IMR-90 (cell line): Measurements from ENCODE around the gene TTL. TPM values are rescaled to one million over a fixed set of nuclear protein-coding genes. Genes with fewer than 3 reads are reported as not detected.

ENCODE experiments used
- ATAC-seq: fragments of 200-7000 bp; cut with Tn5 transposase; 2 replicates; pipeline ENCODE4 v1.9.1; 2020; ENCODE audit warnings: low read depth, mild to moderate bottlenecking, moderate library complexity
- BruUV-seq: library from RNA; stranded (reverse); fragments of 400-500 nt; replicated peaks from 2 replicates; lab custom pipeline; 2021; lab: Mats Ljungman, UMichigan
- CTCF ChIA-PET: fragments of 300-600 bp; formaldehyde crosslinking; extraction: SDS; loops from one replicate; lab custom pipeline; 2021; ENCODE audit warnings: antibody characterized with exemption; lab: Yijun Ruan, JAX
- POLR2A ChIA-PET: fragments of 300-600 bp; sonication (Branson Sonifier 250); formaldehyde crosslinking; loops from one replicate; lab custom pipeline; 2022; ENCODE audit warnings: antibody characterized with exemption; ENCODE audit not compliant: unreplicated experiment; lab: Charles Lee
- DNase-seq: peaks from one replicate; pipeline ENCODE4 v3.0.0; 2013
- H2AFZ ChIP-seq: replicated peaks from 2 replicates; pipeline ENCODE3; 2013; ENCODE audit warnings: low read length, mild to moderate bottlenecking; ENCODE audit not compliant: poor library complexity
- H2AK5ac ChIP-seq: 2 replicates; pipeline ENCODE4 v1.6.1; 2013; ENCODE audit warnings: low read depth, low read length, inconsistent platforms
- H2AK9ac ChIP-seq: replicated peaks from 2 replicates; pipeline ENCODE3; 2013; ENCODE audit warnings: mild to moderate bottlenecking, low read depth, low read length, moderate library complexity; ENCODE audit not compliant: poor library complexity
- H2BK120ac ChIP-seq: 2 replicates; pipeline ENCODE4 v1.6.1; 2013; ENCODE audit warnings: low read depth, low read length, inconsistent platforms
- H2BK15ac ChIP-seq: 3 replicates; pipeline ENCODE4 v1.6.1; 2013; ENCODE audit warnings: low read depth, low read length, inconsistent platforms
- H2BK20ac ChIP-seq: 2 replicates; pipeline ENCODE4 v1.6.1; 2013; ENCODE audit warnings: low read depth, mild to moderate bottlenecking, inconsistent platforms, low read length, moderate library complexity
- H2BK5ac ChIP-seq: 2 replicates; pipeline ENCODE4 v1.6.1; 2013; ENCODE audit warnings: mild to moderate bottlenecking, low read depth, low read length, inconsistent platforms; ENCODE audit not compliant: poor library complexity, severe bottlenecking
- H3K14ac ChIP-seq: replicated peaks from 2 replicates; pipeline ENCODE4 v1.6.1; 2013; ENCODE audit warnings: low read depth, low read length, inconsistent platforms
- H3K18ac ChIP-seq: 2 replicates; pipeline ENCODE4 v1.6.1; 2013; ENCODE audit warnings: low read depth, low read length, control low read depth
- H3K23ac ChIP-seq: 2 replicates; pipeline ENCODE4 v1.6.1; 2013; ENCODE audit warnings: low read depth, low read length, inconsistent platforms
- H3K27ac ChIP-seq: 2 replicates; pipeline ENCODE4 v1.5.1; 2013; ENCODE audit warnings: mild to moderate bottlenecking, control low read depth, low read length; ENCODE audit not compliant: insufficient read depth
- H3K27me3 ChIP-seq: 2 replicates; pipeline ENCODE4 v1.6.1; 2013; ENCODE audit warnings: low read length; ENCODE audit not compliant: control insufficient read depth, insufficient read depth
- H3K36me3 ChIP-seq: 2 replicates; pipeline ENCODE4 v1.6.1; 2013; ENCODE audit warnings: low read length, mixed read lengths; ENCODE audit not compliant: control insufficient read depth, insufficient read depth
- H3K4ac ChIP-seq: 2 replicates; pipeline ENCODE4 v1.6.1; 2013; ENCODE audit warnings: low read depth, low read length, inconsistent platforms
- H3K4me1 ChIP-seq: 2 replicates; pipeline ENCODE4 v1.6.1; 2013; ENCODE audit warnings: low read length, mixed read lengths; ENCODE audit not compliant: control insufficient read depth, insufficient read depth
- H3K4me2 ChIP-seq: 2 replicates; pipeline ENCODE4 v1.6.1; 2013; ENCODE audit warnings: low read depth, mild to moderate bottlenecking, control low read depth, low read length, moderate library complexity
- H3K4me3 ChIP-seq: 2 replicates; pipeline ENCODE4 v1.5.1; 2013; ENCODE audit warnings: low read depth, mild to moderate bottlenecking, control low read depth, low read length, moderate library complexity; ENCODE audit not compliant: insufficient read depth
- H3K56ac ChIP-seq: 2 replicates; pipeline ENCODE4 v1.6.1; 2013; ENCODE audit warnings: low read length, inconsistent platforms; ENCODE audit not compliant: insufficient read depth; ENCODE audit errors: extremely low read depth
- H3K79me1 ChIP-seq, 2 experiments: 2 replicates each; pipeline ENCODE4 v1.6.1; 2013; ENCODE audit warnings: low read length in 2 of 2, inconsistent platforms in 1 of 2, low read depth in 1 of 2
- H3K9ac ChIP-seq: 2 replicates; pipeline ENCODE4 v1.6.1; 2013; ENCODE audit warnings: low read depth, low read length, control low read depth
- H3K9me1 ChIP-seq: 2 replicates; pipeline ENCODE4 v1.6.1; 2013; ENCODE audit warnings: low read length, inconsistent platforms; ENCODE audit not compliant: insufficient read depth
- H3K9me3 ChIP-seq: 2 replicates; pipeline ENCODE4 v1.6.1; 2013; ENCODE audit warnings: low read length; ENCODE audit not compliant: control insufficient read depth, insufficient read depth
- H4K20me1 ChIP-seq: 2 replicates; pipeline ENCODE4 v1.6.1; 2013; ENCODE audit warnings: low read length, inconsistent platforms; ENCODE audit not compliant: insufficient read depth
- H4K5ac ChIP-seq: 2 replicates; pipeline ENCODE4 v1.6.1; 2013; ENCODE audit warnings: mild to moderate bottlenecking, low read depth, low read length, control low read depth
- H4K8ac ChIP-seq, 2 experiments: 2 replicates each; pipeline ENCODE4 v1.6.1; 2013; ENCODE audit warnings: low read depth in 2 of 2, low read length in 2 of 2, control low read depth in 1 of 2, inconsistent platforms in 1 of 2
- H4K91ac ChIP-seq: 2 replicates; pipeline ENCODE4 v1.6.1; 2013; ENCODE audit warnings: low read depth, low read length, inconsistent platforms; ENCODE audit not compliant: insufficient read depth
- BHLHE40 ChIP-seq: fragments of 150-350 bp; IDR thresholded peaks from 2 replicates; pipeline ENCODE4 v1.6.1; 2016; ENCODE audit warnings: mild to moderate bottlenecking, low read depth, low read length
- CHD1 ChIP-seq: IDR thresholded peaks from 2 replicates; pipeline ENCODE4 v1.6.1; 2012; ENCODE audit warnings: low read depth, low read length, improper control_type of control experiment
- FOS ChIP-seq: fragments of 150-350 bp; IDR thresholded peaks from 2 replicates; pipeline ENCODE4 v1.6.1; 2016; ENCODE audit warnings: low read depth, low read length
- NFE2L2 ChIP-seq: fragments of 150-350 bp; IDR thresholded peaks from 2 replicates; pipeline ENCODE4 v1.6.1; 2016; ENCODE audit warnings: low read depth, mild to moderate bottlenecking, low read length
- SMC3 ChIP-seq: fragments of 150-350 bp; IDR thresholded peaks from 2 replicates; pipeline ENCODE4 v1.6.1; 2016; ENCODE audit warnings: low read depth, mild to moderate bottlenecking, antibody characterized with exemption, low read length, moderate library complexity
- WGBS, 2 experiments: methylation state at CpG; one replicate each; pipeline versions ENCODE4 v1.1.5 to v1.1.7; 2013; ENCODE audit warnings: missing lambda C conversion rate in 2 of 2; ENCODE audit not compliant: insufficient read length in 1 of 2; ENCODE audit errors: extremely low coverage in 2 of 2; 5-methylcytosine and 5-hydroxymethylcytosine counted together
- dilution Hi-C: fragments of 300-500 bp; cut with HindIII; formaldehyde crosslinking; loops from one replicate; pipeline ENCODE4 v1.14.3; 2018; ENCODE audit warnings: low sequenced_read_pairs; ENCODE audit not compliant: unreplicated experiment
- in situ Hi-C: fragments of 300-500 bp; cut with MboI; formaldehyde crosslinking; loops from 3 replicates; pipeline ENCODE4 v1.14.3; 2019; ENCODE audit warnings: low sequenced_read_pairs, inconsistent platforms, mixed read lengths
- intact Hi-C: fragments of 100-400 bp; cut with micrococcal nuclease; formaldehyde crosslinking; loops from 2 replicates; pipeline ENCODE4 v1.10.0; 2022
- polyA plus RNA-seq, 3 experiments: library from polyadenylated mRNA; depleted of rRNA; stranded (reverse); fragments of >200 nt; gene quantifications; 2 replicates each; pipeline ENCODE4 v1.2.3, GENCODE V29; 2012; ENCODE audit warnings: low replicate concordance in 1 of 3
- total RNA-seq: library from RNA; depleted of rRNA; stranded (reverse); fragments of >200 nt; gene quantifications from 2 replicates; pipeline ENCODE4 v1.2.3, GENCODE V29; 2012

Gene TTL
- total and polyA plus RNA-seq, 2 of the 4 experiments (the other 2 are of a cell fraction): 18.2 to 36.2 TPM

GRCh38 chr2:112519506-112519905 is 37.5 kb downstream of the TTL start:
- no peak overlapping the region for H2AK9ac ChIP-seq
- BruUV-seq: no TSS peak
- in situ Hi-C loops: no loop called here

More at GRCh38 chr2:112519506-112519905, 37.5 kb downstream of the TTL start:
- WGBS, 2 experiments: 80% methylated on average over 3 of the region's 9 CpGs; no CpG with 5 or more reads in 1 of the 2 experiments
- Histone ChIP-seq H3K4me2 (no peak overlapping the region), H2BK20ac (no peak overlapping the region), H3K4me3 (no peak overlapping the region), H3K56ac (no peak overlapping the region), H3K23ac (no peak overlapping the region), H2BK5ac (no peak overlapping the region), H4K5ac (no peak overlapping the region), H3K9ac (no peak overlapping the region), H4K8ac (no peak overlapping the region), H3K27ac (no peak overlapping the region), H3K9me1 (0 out of 2 replicates have a peak, but pooled peaks cover 3% of the 10 kb centered on the region), H2AFZ (no peak overlapping the region), H3K36me3 (peaks cover 35% of the 10 kb centered on the region), H2BK120ac (no peak overlapping the region), H3K14ac (no peak overlapping the region), H3K18ac (no peak overlapping the region), H2AK5ac (no peak overlapping the region), H4K20me1 (no peaks in the 10 kb centered on the region), H2BK15ac (no peak overlapping the region), H4K91ac (no peak overlapping the region), H3K79me1 (peaks cover 0 to 5% of the 10 kb centered on the region in 2 experiments; a peak in 3 of 4 replicates), H3K27me3 (no peaks in the 10 kb centered on the region), H3K4me1 (no peaks in the 10 kb centered on the region), H3K9me3 (no peaks in the 10 kb centered on the region), H3K4ac (no peak overlapping the region)
- ChIA-PET POLR2A (no interaction called here), CTCF (interaction anchor here (0.6 kb wide), 1 partner anchor 28 kb away, joined by 6 read pairs; no protein-coding TSS in a partner anchor)
- ATAC-seq (no peak), DNase-seq (no peak)
- intact Hi-C loops (no loop called here), dilution Hi-C loops (no loop called here)
- TF ChIP-seq BHLHE40: no peak
- TF ChIP-seq NFE2L2: peak; percentile 43; the same call in 1 of the 2 replicates
- no peak for TF ChIP-seq SMC3
- no peak for TF ChIP-seq FOS
- TF ChIP-seq CHD1: no peak
